NOMO-1 (cell line): ENCODE results near the gene RHOBTB3.
"Not testable (repeated sequence)": the region's sequence is repeated elsewhere in the genome, so short reads cannot be mapped to it uniquely, and the experiment has no call there.

Experiments used
- DNase-seq, 2 experiments: peaks; one replicate each; lab custom pipeline; 2025; ENCODE audit not compliant: unreplicated experiment in 2 of 2; lab: John Stamatoyannopoulos, UW

RHOBTB3 gene

GRCh38 chr5:95798545-95798944 lies 67.4 kb downstream of the RHOBTB3 start:
- DNase-seq, result no peak

- DNase-seq, result no peak
These were observed 68.2 kb downstream of the RHOBTB3 start for GRCh38 chr5:95799191-95799835.

- DNase-seq, result no peak
These were observed 69.4 kb downstream of the RHOBTB3 start for GRCh38 chr5:95800553-95800952.

GRCh38 chr5:95801532-95801931 lies 70.4 kb downstream of the RHOBTB3 start:
- DNase-seq, result no peak

GRCh38 chr5:95801961-95802360 lies 70.8 kb downstream of the RHOBTB3 start:
- no peak for DNase-seq

GRCh38 chr5:95803271-95804148 lies 72.4 kb downstream of the RHOBTB3 start:
- DNase-seq, result no peak

- no peak for DNase-seq
These were observed 73.8 kb downstream of the RHOBTB3 start for GRCh38 chr5:95804736-95805539.

- no peak for DNase-seq
These were observed 75.6 kb downstream of the RHOBTB3 start for GRCh38 chr5:95806687-95807086.

- DNase-seq, result no peak
These were observed 77.0 kb downstream of the RHOBTB3 start for GRCh38 chr5:95808013-95808685.

GRCh38 chr5:95808686-95809413 lies 77.7 kb downstream of the RHOBTB3 start:
- peak; percentile 96 to 98 for DNase-seq

GRCh38 chr5:95809414-95809960 lies 78.4 kb downstream of the RHOBTB3 start:
- DNase-seq, result no peak

GRCh38 chr5:95810305-95811125 lies 79.4 kb downstream of the RHOBTB3 start:
- no peak for DNase-seq

GRCh38 chr5:95811126-95811423 lies 79.9 kb downstream of the RHOBTB3 start:
- DNase-seq, result not testable (repeated sequence)

- DNase-seq, result not testable (repeated sequence)
These were observed 80.4 kb downstream of the RHOBTB3 start for GRCh38 chr5:95811461-95812073.

GRCh38 chr5:95812074-95812471 lies 80.9 kb downstream of the RHOBTB3 start:
- DNase-seq, result no peak

- DNase-seq, result not testable (repeated sequence)
These were observed 81.9 kb downstream of the RHOBTB3 start for GRCh38 chr5:95813035-95813434.

GRCh38 chr5:95815155-95815729 lies 84.1 kb downstream of the RHOBTB3 start:
- DNase-seq, result no peak

GRCh38 chr5:95816341-95816740 lies 85.2 kb downstream of the RHOBTB3 start:
- DNase-seq, result no peak
